ENCODE results near the gene MBTPS2.

The MBTPS2 gene

DNA sequence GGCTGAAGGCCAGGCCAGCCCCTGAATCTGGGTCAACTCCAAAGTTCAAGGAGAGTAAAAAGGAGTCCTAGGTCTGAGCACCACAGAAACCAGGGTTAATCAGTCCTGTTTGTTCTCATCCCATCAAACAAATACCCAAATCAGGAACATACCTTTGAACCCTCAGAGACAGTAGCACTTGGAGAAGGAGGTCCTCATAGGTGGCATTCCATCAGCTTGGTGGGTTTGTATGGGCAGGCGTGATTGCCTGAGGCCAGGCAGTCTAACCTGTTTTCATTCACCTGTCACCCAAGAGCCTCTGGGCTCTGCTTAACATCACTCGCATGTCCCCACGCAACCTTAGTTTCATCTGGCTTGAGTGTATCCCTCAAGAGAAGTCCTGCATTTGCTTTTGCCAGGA, 17.5 kb upstream of the MBTPS2 start:
- Histone ChIP-seq H3K23ac (ENCODE audit: low read depth, low read length, poor library complexity) (no peak overlapping the region), H3K14ac (ENCODE audit: low read length) (no peak overlapping the region), H2BK120ac (ENCODE audit: low read depth, low read length) (no peak overlapping the region), H3K79me1 (ENCODE audit: low read depth, low read length) (no peaks in the 10 kb centered on the region), H3K27me3 (ENCODE audit: control insufficient read depth in 3 of 3, insufficient read depth in 3 of 3, low read depth in 1 of 3, low read length in 3 of 3) (no peaks in the 10 kb centered on the region), H3K18ac (ENCODE audit: low read length) (no peak overlapping the region), H3K4me3 (ENCODE audit: low read length in 2 of 2) (no peak overlapping the region), H3K4me2 (ENCODE audit: insufficient read depth, low read length, poor library complexity, severe bottlenecking) (no peak overlapping the region), H2AK5ac (ENCODE audit: low read depth, low read length) (no peak overlapping the region), H3K4ac (ENCODE audit: low read length) (no peak overlapping the region), H3K27ac (replicated peaks; ENCODE audit: low read length) (no peak overlapping the region), H4K91ac (ENCODE audit: low read depth, low read length, poor library complexity) (no peak overlapping the region), H2BK5ac (ENCODE audit: low read length) (no peak overlapping the region), H3K9me3 (replicated peaks in 1 of 2; ENCODE audit: control insufficient read depth in 2 of 2, insufficient read depth in 1 of 2, low read depth in 1 of 2, low read length in 2 of 2) (no peaks in the 10 kb centered on the region), H2BK12ac (ENCODE audit: low read length) (no peak overlapping the region), H2BK15ac (ENCODE audit: low read length) (no peak overlapping the region), H3K4me1 (ENCODE audit: control insufficient read depth in 2 of 2, insufficient read depth in 1 of 2, low read depth in 1 of 2, low read length in 2 of 2) (no peaks in the 10 kb centered on the region), H2AFZ (ENCODE audit: low read length) (no peak overlapping the region), H4K8ac (ENCODE audit: low read depth, low read length) (no peak overlapping the region), H3K36me3 (replicated peaks in 1 of 2; ENCODE audit: control insufficient read depth in 2 of 2, insufficient read depth in 2 of 2, low read length in 2 of 2) (no peaks in the 10 kb centered on the region), H3K9ac (ENCODE audit: low read depth, low read length, poor library complexity) (no peak overlapping the region)
- no CpG with 5 or more reads among the region's 3 CpGs for WGBS, 2 donors (ENCODE audit: extremely low coverage in 2 of 2, insufficient read length in 2 of 2, insufficient replicate concordance in 1 of 2)
- no peak for DNase-seq (ENCODE audit: low spot score)

DNA sequence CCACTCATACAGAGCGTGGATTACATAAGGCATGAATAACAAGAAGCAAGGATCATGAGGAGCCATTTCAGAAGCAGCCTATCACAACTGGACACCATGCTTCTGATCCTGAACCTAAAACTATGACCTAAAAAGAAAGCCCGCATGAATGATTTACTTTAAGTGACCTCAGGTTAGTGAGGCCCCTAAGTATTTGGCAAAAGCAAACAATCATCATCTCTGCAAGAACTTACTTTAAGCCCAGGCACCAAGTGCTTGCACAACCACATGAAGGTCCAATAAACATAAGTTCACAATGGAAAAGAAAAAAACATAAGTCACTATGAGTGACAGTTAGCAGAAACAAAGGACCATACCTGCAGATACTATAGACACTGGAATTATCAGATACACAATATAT, 7.9 kb upstream of the MBTPS2 start:
- Histone ChIP-seq H2BK120ac (ENCODE audit: low read depth, low read length) (no peak overlapping the region), H2AFZ (ENCODE audit: low read length) (no peak overlapping the region), H4K8ac (ENCODE audit: low read depth, low read length) (no peak overlapping the region), H3K36me3 (replicated peaks in 1 of 2; ENCODE audit: control insufficient read depth in 2 of 2, insufficient read depth in 2 of 2, low read length in 2 of 2) (no peaks in the 10 kb centered on the region), H3K27me3 (ENCODE audit: control insufficient read depth in 3 of 3, insufficient read depth in 3 of 3, low read depth in 1 of 3, low read length in 3 of 3) (no peaks in the 10 kb centered on the region), H3K4me3 (ENCODE audit: low read length in 2 of 2) (no peak overlapping the region), H4K91ac (ENCODE audit: low read depth, low read length, poor library complexity) (no peak overlapping the region), H3K27ac (replicated peaks; ENCODE audit: low read length) (no peak overlapping the region), H2BK15ac (ENCODE audit: low read length) (no peak overlapping the region), H3K79me1 (ENCODE audit: low read depth, low read length) (no peaks in the 10 kb centered on the region), H3K4me2 (ENCODE audit: insufficient read depth, low read length, poor library complexity, severe bottlenecking) (no peak overlapping the region), H3K18ac (ENCODE audit: low read length) (no peak overlapping the region), H2BK5ac (ENCODE audit: low read length) (no peak overlapping the region), H3K4ac (ENCODE audit: low read length) (no peak overlapping the region), H2BK12ac (ENCODE audit: low read length) (no peak overlapping the region), H3K9ac (ENCODE audit: low read depth, low read length, poor library complexity) (no peak overlapping the region), H3K4me1 (ENCODE audit: control insufficient read depth in 2 of 2, insufficient read depth in 1 of 2, low read depth in 1 of 2, low read length in 2 of 2) (no peaks in the 10 kb centered on the region), H3K14ac (ENCODE audit: low read length) (no peak overlapping the region), H3K23ac (ENCODE audit: low read depth, low read length, poor library complexity) (no peak overlapping the region), H2AK5ac (ENCODE audit: low read depth, low read length) (no peak overlapping the region), H3K9me3 (replicated peaks in 1 of 2; ENCODE audit: control insufficient read depth in 2 of 2, insufficient read depth in 1 of 2, low read depth in 1 of 2, low read length in 2 of 2) (peaks cover 0 to 4% of the 10 kb centered on the region in 2 donors)
- no CpG with 5 or more reads among the region's 2 CpGs for WGBS, 2 donors (ENCODE audit: extremely low coverage in 2 of 2, insufficient read length in 2 of 2, insufficient replicate concordance in 1 of 2)
- no peak for DNase-seq (ENCODE audit: low spot score)

DNA sequence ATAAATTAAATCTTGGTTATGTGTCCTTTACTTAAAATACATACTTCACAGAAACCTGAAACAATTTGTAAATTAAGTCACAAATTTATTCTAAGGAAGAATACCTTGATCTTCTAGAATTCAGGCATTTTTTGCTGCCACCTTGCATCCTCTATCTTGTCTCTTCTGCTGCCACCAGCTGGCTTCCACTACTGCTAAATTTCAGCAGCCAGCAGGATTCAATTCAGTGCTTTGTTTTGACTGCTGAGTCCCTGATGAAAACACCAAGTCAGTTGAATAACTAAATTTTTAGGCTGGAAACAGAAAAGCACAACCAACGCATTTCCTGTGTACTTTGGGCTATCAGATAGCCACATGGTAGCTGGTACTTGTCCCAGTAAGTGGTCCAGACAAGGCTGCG, 2.4 kb upstream of the MBTPS2 start:
- no peak overlapping the region for H4K91ac ChIP-seq (ENCODE audit: low read depth, low read length, poor library complexity)
- H3K4me2 ChIP-seq (ENCODE audit: insufficient read depth, low read length, poor library complexity, severe bottlenecking) = no peak overlapping the region
- H3K23ac ChIP-seq (ENCODE audit: low read depth, low read length, poor library complexity) = no peak overlapping the region
- H4K8ac ChIP-seq (ENCODE audit: low read depth, low read length) = no peak overlapping the region
- no peak overlapping the region for H2BK120ac ChIP-seq (ENCODE audit: low read depth, low read length)
- H2BK15ac ChIP-seq (ENCODE audit: low read length) = no peak overlapping the region
- H2AFZ ChIP-seq (ENCODE audit: low read length) = peak overlapping the region; percentile 66
- peaks cover 0 to 4% of the 10 kb centered on the region in 2 donors for H3K9me3 ChIP-seq (replicated peaks in 1 of 2; ENCODE audit: control insufficient read depth in 2 of 2, insufficient read depth in 1 of 2, low read depth in 1 of 2, low read length in 2 of 2)
- H3K18ac ChIP-seq (ENCODE audit: low read length) = no peak overlapping the region
- DNase-seq (ENCODE audit: low spot score) = no peak
- no peak overlapping the region for H2AK5ac ChIP-seq (ENCODE audit: low read depth, low read length)
- H3K27ac ChIP-seq (replicated peaks; ENCODE audit: low read length) = no peak overlapping the region
- no peaks in the 10 kb centered on the region for H3K36me3 ChIP-seq (replicated peaks in 1 of 2; ENCODE audit: control insufficient read depth in 2 of 2, insufficient read depth in 2 of 2, low read length in 2 of 2)
- no peak overlapping the region for H3K9ac ChIP-seq (ENCODE audit: low read depth, low read length, poor library complexity)
- H3K14ac ChIP-seq (ENCODE audit: low read length) = no peak overlapping the region
- no peak overlapping the region for H2BK12ac ChIP-seq (ENCODE audit: low read length)
- H2BK5ac ChIP-seq (ENCODE audit: low read length) = no peak overlapping the region
- WGBS, 2 donors (ENCODE audit: extremely low coverage in 2 of 2, insufficient read length in 2 of 2, insufficient replicate concordance in 1 of 2) = no CpG with 5 or more reads among the region's 2 CpGs
- no peak overlapping the region for H3K4ac ChIP-seq (ENCODE audit: low read length)
- H3K4me3 ChIP-seq (ENCODE audit: low read length in 2 of 2) = no peak overlapping the region
- peaks cover 5% of the 10 kb centered on the region for H3K79me1 ChIP-seq (ENCODE audit: low read depth, low read length)
- no peaks in the 10 kb centered on the region for H3K4me1 ChIP-seq (ENCODE audit: control insufficient read depth in 2 of 2, insufficient read depth in 1 of 2, low read depth in 1 of 2, low read length in 2 of 2)
- no peaks in the 10 kb centered on the region for H3K27me3 ChIP-seq (ENCODE audit: control insufficient read depth in 3 of 3, insufficient read depth in 3 of 3, low read depth in 1 of 3, low read length in 3 of 3)

DNA sequence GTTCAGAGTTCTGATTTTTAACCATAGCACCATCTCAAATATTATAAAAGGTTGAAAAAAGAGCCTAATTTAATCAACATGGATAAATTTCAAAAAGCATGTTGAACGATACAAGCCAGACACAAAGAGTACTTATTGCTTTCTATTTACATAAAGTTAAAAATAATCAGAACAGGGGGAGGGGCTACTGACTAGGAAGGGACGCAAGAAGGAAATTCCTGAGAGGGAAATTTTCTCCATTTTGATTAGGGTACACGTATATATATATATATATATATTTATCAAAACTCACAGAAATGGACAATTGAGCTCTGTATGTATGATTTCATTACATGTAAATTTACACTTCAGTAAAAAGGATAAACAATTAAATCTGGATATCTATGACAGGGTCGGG, 482 bp upstream of the MBTPS2 start:
- H3K4me3 ChIP-seq (ENCODE audit: low read length in 2 of 2) = peak overlapping the region in 1 of 2 donors; percentile 90
- peaks cover 5% of the 10 kb centered on the region for H3K79me1 ChIP-seq (ENCODE audit: low read depth, low read length)
- peaks cover 0 to 7% of the 10 kb centered on the region in 2 donors for H3K36me3 ChIP-seq (replicated peaks in 1 of 2; ENCODE audit: control insufficient read depth in 2 of 2, insufficient read depth in 2 of 2, low read length in 2 of 2)
- H2AFZ ChIP-seq (ENCODE audit: low read length) = peak overlapping the region; percentile 85
- no peaks in the 10 kb centered on the region for H3K27me3 ChIP-seq (ENCODE audit: control insufficient read depth in 3 of 3, insufficient read depth in 3 of 3, low read depth in 1 of 3, low read length in 3 of 3)
- no peak overlapping the region for H3K23ac ChIP-seq (ENCODE audit: low read depth, low read length, poor library complexity)
- no peak overlapping the region for H2AK5ac ChIP-seq (ENCODE audit: low read depth, low read length)
- H2BK5ac ChIP-seq (ENCODE audit: low read length) = no peak overlapping the region
- no peak for DNase-seq (ENCODE audit: low spot score)
- H3K18ac ChIP-seq (ENCODE audit: low read length) = no peak overlapping the region
- no peak overlapping the region for H3K4me2 ChIP-seq (ENCODE audit: insufficient read depth, low read length, poor library complexity, severe bottlenecking)
- H2BK15ac ChIP-seq (ENCODE audit: low read length) = no peak overlapping the region
- no peak overlapping the region for H2BK120ac ChIP-seq (ENCODE audit: low read depth, low read length)
- H4K8ac ChIP-seq (ENCODE audit: low read depth, low read length) = no peak overlapping the region
- H3K4me1 ChIP-seq (ENCODE audit: control insufficient read depth in 2 of 2, insufficient read depth in 1 of 2, low read depth in 1 of 2, low read length in 2 of 2) = no peaks in the 10 kb centered on the region
- no peaks in the 10 kb centered on the region for H3K9me3 ChIP-seq (replicated peaks in 1 of 2; ENCODE audit: control insufficient read depth in 2 of 2, insufficient read depth in 1 of 2, low read depth in 1 of 2, low read length in 2 of 2)
- no CpG with 5 or more reads among the region's 4 CpGs for WGBS, 2 donors (ENCODE audit: extremely low coverage in 2 of 2, insufficient read length in 2 of 2, insufficient replicate concordance in 1 of 2)
- H3K9ac ChIP-seq (ENCODE audit: low read depth, low read length, poor library complexity) = no peak overlapping the region
- no peak overlapping the region for H3K14ac ChIP-seq (ENCODE audit: low read length)
- H2BK12ac ChIP-seq (ENCODE audit: low read length) = no peak overlapping the region
- no peak overlapping the region for H3K27ac ChIP-seq (replicated peaks; ENCODE audit: low read length)
- no peak overlapping the region for H4K91ac ChIP-seq (ENCODE audit: low read depth, low read length, poor library complexity)
- H3K4ac ChIP-seq (ENCODE audit: low read length) = no peak overlapping the region

Data from neuronal stem cell (in vitro differentiated cells).